Measurements from ENCODE around the gene MLIP.
"Not testable (repeated sequence)": the region's sequence is repeated elsewhere in the genome, so short reads cannot be mapped to it uniquely, and the experiment has no call there.

Gene MLIP

DNA sequence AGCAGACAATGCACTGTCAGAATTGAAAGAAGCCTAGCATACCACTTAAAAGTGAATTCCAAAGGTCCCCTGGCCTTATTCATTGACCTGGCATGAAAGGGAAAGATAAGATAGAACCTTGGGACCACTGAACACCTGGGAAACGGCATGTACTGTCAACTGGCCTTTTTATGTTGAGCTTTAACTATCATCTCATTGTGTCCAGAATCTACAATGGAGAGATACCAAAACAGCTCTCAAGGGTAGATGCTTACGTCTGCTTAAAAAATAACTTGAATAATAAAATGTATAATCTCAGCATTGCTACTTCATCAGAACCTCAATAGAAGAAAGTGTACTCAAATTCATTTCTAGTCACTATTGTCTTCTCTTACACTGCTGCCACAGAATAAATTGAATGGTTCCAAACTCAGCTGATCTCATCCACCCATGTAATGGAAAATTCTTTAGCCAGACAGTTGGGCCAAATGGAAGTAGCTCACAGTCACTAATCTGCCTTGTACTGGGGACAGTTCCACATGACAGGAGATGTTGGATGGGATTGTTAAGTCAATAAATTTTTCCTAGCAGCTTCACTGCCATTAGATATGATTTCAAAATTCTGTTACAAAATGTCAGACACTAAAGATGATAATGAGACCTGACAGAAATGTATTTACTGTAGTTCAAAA lies 93.8 kb downstream of the MLIP start:
- TF ChIP-seq GABPA (IDR thresholded peaks at IDR 0.05; ENCODE audit: low read depth) (no peak), SPI1 (IDR thresholded peaks at IDR 0.05; ENCODE audit: borderline replicate concordance, low read depth) (no peak), POLR2AphosphoS5 (IDR thresholded peaks at IDR 0.05; ENCODE audit: low read depth) (no peak)
- TF ChIP-seq, protein P1, sequence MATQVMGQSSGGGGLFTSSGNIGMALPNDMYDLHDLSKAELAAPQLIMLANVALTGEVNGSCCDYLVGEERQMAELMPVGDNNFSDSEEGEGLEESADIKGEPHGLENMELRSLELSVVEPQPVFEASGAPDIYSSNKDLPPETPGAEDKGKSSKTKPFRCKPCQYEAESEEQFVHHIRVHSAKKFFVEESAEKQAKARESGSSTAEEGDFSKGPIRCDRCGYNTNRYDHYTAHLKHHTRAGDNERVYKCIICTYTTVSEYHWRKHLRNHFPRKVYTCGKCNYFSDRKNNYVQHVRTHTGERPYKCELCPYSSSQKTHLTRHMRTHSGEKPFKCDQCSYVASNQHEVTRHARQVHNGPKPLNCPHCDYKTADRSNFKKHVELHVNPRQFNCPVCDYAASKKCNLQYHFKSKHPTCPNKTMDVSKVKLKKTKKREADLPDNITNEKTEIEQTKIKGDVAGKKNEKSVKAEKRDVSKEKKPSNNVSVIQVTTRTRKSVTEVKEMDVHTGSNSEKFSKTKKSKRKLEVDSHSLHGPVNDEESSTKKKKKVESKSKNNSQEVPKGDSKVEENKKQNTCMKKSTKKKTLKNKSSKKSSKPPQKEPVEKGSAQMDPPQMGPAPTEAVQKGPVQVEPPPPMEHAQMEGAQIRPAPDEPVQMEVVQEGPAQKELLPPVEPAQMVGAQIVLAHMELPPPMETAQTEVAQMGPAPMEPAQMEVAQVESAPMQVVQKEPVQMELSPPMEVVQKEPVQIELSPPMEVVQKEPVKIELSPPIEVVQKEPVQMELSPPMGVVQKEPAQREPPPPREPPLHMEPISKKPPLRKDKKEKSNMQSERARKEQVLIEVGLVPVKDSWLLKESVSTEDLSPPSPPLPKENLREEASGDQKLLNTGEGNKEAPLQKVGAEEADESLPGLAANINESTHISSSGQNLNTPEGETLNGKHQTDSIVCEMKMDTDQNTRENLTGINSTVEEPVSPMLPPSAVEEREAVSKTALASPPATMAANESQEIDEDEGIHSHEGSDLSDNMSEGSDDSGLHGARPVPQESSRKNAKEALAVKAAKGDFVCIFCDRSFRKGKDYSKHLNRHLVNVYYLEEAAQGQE (IDR thresholded peaks at IDR 0.05; ENCODE audit: insufficient replicate concordance, low read depth), result no peak
- TF ChIP-seq, protein P2, sequence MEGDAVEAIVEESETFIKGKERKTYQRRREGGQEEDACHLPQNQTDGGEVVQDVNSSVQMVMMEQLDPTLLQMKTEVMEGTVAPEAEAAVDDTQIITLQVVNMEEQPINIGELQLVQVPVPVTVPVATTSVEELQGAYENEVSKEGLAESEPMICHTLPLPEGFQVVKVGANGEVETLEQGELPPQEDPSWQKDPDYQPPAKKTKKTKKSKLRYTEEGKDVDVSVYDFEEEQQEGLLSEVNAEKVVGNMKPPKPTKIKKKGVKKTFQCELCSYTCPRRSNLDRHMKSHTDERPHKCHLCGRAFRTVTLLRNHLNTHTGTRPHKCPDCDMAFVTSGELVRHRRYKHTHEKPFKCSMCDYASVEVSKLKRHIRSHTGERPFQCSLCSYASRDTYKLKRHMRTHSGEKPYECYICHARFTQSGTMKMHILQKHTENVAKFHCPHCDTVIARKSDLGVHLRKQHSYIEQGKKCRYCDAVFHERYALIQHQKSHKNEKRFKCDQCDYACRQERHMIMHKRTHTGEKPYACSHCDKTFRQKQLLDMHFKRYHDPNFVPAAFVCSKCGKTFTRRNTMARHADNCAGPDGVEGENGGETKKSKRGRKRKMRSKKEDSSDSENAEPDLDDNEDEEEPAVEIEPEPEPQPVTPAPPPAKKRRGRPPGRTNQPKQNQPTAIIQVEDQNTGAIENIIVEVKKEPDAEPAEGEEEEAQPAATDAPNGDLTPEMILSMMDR (IDR thresholded peaks at IDR 0.05; ENCODE audit: insufficient read depth, low read length), result no peak
- Histone ChIP-seq H3K27me3 (ENCODE audit: insufficient read depth, poor library complexity, severe bottlenecking) (no peaks in the 10 kb centered on the region), H3K4me3 (replicated peaks; ENCODE audit: insufficient read depth, low read length) (no peak overlapping the region), H3K27ac (replicated peaks) (no peak overlapping the region)
- DNase-seq (ENCODE audit: low read depth in 1 of 2, low spot score in 1 of 2), result no peak

DNA sequence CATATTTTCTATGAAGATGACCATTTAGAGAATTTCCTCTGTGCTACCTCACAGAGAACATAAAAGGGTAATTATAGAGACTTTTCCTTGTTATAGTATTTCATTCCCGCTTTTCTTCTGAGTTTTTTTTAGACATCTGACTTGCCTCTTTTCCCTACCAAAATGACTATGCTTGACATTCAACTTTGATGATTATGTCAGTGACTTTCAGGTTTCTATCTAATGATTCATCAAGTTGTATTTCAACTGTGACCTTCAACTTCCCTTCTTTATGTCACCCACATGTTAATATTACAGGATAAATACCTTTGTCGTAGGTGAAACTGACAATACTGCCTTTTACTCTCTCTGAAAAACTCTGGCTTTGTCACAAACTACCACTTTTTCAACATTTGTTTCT lies 95.3 kb downstream of the MLIP start:
- Histone ChIP-seq H3K27ac (replicated peaks) (no peak overlapping the region), H3K27me3 (ENCODE audit: insufficient read depth, poor library complexity, severe bottlenecking) (no peaks in the 10 kb centered on the region), H3K4me3 (replicated peaks; ENCODE audit: insufficient read depth, low read length) (no peak overlapping the region)
- no peak for TF ChIP-seq GABPA (IDR thresholded peaks at IDR 0.05; ENCODE audit: low read depth)
- TF ChIP-seq, protein P2 (IDR thresholded peaks at IDR 0.05; ENCODE audit: insufficient read depth, low read length), result no peak
- no peak for DNase-seq (ENCODE audit: low read depth in 1 of 2, low spot score in 1 of 2)

DNA sequence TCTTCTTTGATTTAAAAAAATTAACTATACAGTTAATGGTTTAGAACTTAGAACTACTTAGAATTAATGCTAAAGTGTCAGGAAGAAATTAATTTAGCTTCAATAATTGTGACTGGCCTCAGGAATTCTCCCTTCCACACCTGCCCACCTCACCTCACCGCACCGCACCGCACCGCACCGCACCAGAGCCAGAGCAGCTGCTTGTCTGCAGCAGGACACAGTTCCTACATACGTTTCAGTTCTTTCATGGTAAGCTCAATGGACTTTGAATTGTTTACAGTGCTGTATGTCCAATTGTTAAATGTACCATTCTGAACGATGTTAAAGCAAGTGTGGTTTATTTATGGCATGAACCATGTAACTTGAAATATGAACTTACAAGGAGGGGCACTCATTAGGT lies 98.7 kb downstream of the MLIP start:
- H3K27ac ChIP-seq (replicated peaks); DNase-seq (ENCODE audit: low read depth in 1 of 2, low spot score in 1 of 2); H3K27me3 ChIP-seq (ENCODE audit: insufficient read depth, poor library complexity, severe bottlenecking); H3K4me3 ChIP-seq (replicated peaks; ENCODE audit: insufficient read depth, low read length): not testable (repeated sequence)

DNA sequence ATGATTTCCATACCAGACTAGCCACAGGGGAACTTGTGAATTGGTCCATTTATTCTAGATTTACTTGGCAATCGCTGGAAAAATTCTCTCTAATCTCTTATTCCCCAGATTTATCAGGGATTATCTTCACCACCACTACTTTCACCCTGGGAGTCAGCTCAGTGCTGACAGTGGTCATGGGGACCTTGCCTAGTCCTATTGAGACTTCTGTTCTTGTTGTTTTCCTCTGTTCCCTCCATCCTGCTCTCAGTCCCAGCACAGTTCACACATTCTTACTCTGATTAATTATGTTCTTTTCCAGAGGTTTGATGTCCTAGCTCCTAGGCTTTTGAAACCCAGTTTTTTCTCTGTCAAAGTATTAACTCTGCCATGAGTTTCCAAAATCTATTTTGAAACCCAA lies 103.0 kb downstream of the MLIP start:
- H3K27ac ChIP-seq (replicated peaks), result no peak overlapping the region
- DNase-seq (ENCODE audit: low read depth in 1 of 2, low spot score in 1 of 2), result no peak
- H3K27me3 ChIP-seq (ENCODE audit: insufficient read depth, poor library complexity, severe bottlenecking), result no peaks in the 10 kb centered on the region
- H3K4me3 ChIP-seq (replicated peaks; ENCODE audit: insufficient read depth, low read length), result no peak overlapping the region
- no peak for TF ChIP-seq GABPA (IDR thresholded peaks at IDR 0.05; ENCODE audit: low read depth)
- TF ChIP-seq, protein P2 (IDR thresholded peaks at IDR 0.05; ENCODE audit: insufficient read depth, low read length), result no peak
- TF ChIP-seq, protein P1 (IDR thresholded peaks at IDR 0.05; ENCODE audit: insufficient replicate concordance, low read depth), result no peak
- no peak for TF ChIP-seq SPI1 (IDR thresholded peaks at IDR 0.05; ENCODE audit: borderline replicate concordance, low read depth)
- TF ChIP-seq POLR2AphosphoS5 (IDR thresholded peaks at IDR 0.05; ENCODE audit: low read depth), result no peak
